ENCODE results near the gene PYGB.

- no peak for TF ChIP-seq REST (IDR thresholded peaks at IDR 0.05; ENCODE audit: insufficient read depth in 1 of 2, low read depth in 2 of 2, low read length in 2 of 2)
- TF ChIP-seq TAF1 (IDR thresholded peaks at IDR 0.05; ENCODE audit: borderline replicate concordance, insufficient read depth, low read length), result no peak
Observed at GRCh38 chr20:25340380-25340779, 92.5 kb downstream of the PYGB start.

Data from PFSK-1 (cell line).